T-cell (primary cell): ENCODE results near the gene GPHN. TPM values are rescaled to one million over a fixed set of nuclear protein-coding genes. Genes with fewer than 3 reads are reported as not detected.

Experiments
- ATAC-seq, 4 experiments: fragments of 200-7000 bp in 3 of 4; fragments of 150-1000 bp in 1 of 4; cut with Tn5 transposase; replicated peaks in 1 of 4; 1 replicate in 3 of 4; 2 replicates in 1 of 4; pipeline ENCODE4 v1.10.0; 2021; ENCODE audit warnings: moderate library complexity in 3 of 4, mild to moderate bottlenecking in 2 of 4, moderate number of reproducible peaks in 1 of 4
- CTCF ChIA-PET, 2 donors: fragments of 300-600 bp; sonication (Branson Sonifier 250); formaldehyde crosslinking; loops; one replicate each; lab custom pipeline; 2022; ENCODE audit warnings: antibody characterized with exemption in 2 of 2; lab: Charles Lee
- POLR2A ChIA-PET, 2 donors: fragments of 300-600 bp; sonication (Branson Sonifier 250); formaldehyde crosslinking; loops; one replicate each; lab custom pipeline; 2022; ENCODE audit warnings: antibody characterized with exemption in 2 of 2; lab: Charles Lee
- DNase-seq, 35 experiments: peaks; one replicate each; pipeline versions ENCODE4 v3.0.0 to v3.0.0-alpha.2; 2013 to 2023
- H3K27ac ChIP-seq: one replicate; pipeline ENCODE4 v1.5.1; 2013; ENCODE audit warnings: low read length
- H3K27me3 ChIP-seq, 2 experiments: replicated peaks in 1 of 2; 1 replicate in 1 of 2; 2 replicates in 1 of 2; pipeline versions ENCODE4 v1.6.1 to v1.7.0; 2013; ENCODE audit warnings: low read length in 1 of 2, mixed read lengths in 1 of 2; ENCODE audit not compliant: control insufficient read depth in 2 of 2, insufficient read depth in 2 of 2; ENCODE audit errors: extremely low read depth in 1 of 2
- H3K36me3 ChIP-seq, 2 donors: 1 replicate in 1 of 2; 2 replicates in 1 of 2; pipeline versions ENCODE4 v1.6.1 to v1.7.0; 2013; ENCODE audit warnings: low read length in 1 of 2; ENCODE audit not compliant: control insufficient read depth in 2 of 2, insufficient read depth in 1 of 2; ENCODE audit errors: extremely low read depth in 1 of 2
- H3K4me1 ChIP-seq, 2 experiments: 1 replicate in 1 of 2; 2 replicates in 1 of 2; pipeline versions ENCODE4 v1.6.1 to v1.7.0; 2013; ENCODE audit warnings: low read length in 2 of 2, mixed read lengths in 1 of 2; ENCODE audit not compliant: insufficient read depth in 2 of 2, control insufficient read depth in 1 of 2; ENCODE audit errors: extremely low read depth in 1 of 2
- H3K4me3 ChIP-seq, 2 donors: 1 replicate in 1 of 2; 2 replicates in 1 of 2; pipeline versions ENCODE4 v1.5.1 to v1.7.0; 2013; ENCODE audit warnings: mild to moderate bottlenecking in 2 of 2, low read length in 1 of 2, moderate library complexity in 1 of 2; ENCODE audit not compliant: control insufficient read depth in 1 of 2; ENCODE audit errors: extremely low read depth in 1 of 2
- H3K9me3 ChIP-seq: 2 replicates; pipeline ENCODE4 v1.7.0; 2013
- H3K27ac Mint-ChIP-seq, 2 donors: one replicate each; pipeline ENCODE4 v1.8.0; 2020 to 2021; ENCODE audit warnings: mild to moderate bottlenecking in 2 of 2, mixed read lengths in 2 of 2
- H3K27me3 Mint-ChIP-seq, 2 donors: one replicate each; pipeline ENCODE4 v1.8.0; 2021 to 2022; ENCODE audit warnings: mixed read lengths in 2 of 2
- H3K36me3 Mint-ChIP-seq: one replicate; pipeline ENCODE4 v1.8.0; 2021; ENCODE audit warnings: mixed read lengths
- H3K4me1 Mint-ChIP-seq, 3 donors: one replicate each; pipeline ENCODE4 v1.8.0; 2020 to 2022; ENCODE audit warnings: mixed read lengths in 3 of 3, mild to moderate bottlenecking in 1 of 3
- H3K4me3 Mint-ChIP-seq, 3 donors: one replicate each; pipeline ENCODE4 v1.8.0; 2020 to 2022; ENCODE audit warnings: mild to moderate bottlenecking in 3 of 3, mixed read lengths in 3 of 3, moderate library complexity in 3 of 3
- H3K9me3 Mint-ChIP-seq, 3 donors: one replicate each; pipeline ENCODE4 v1.8.0; 2020 to 2022; ENCODE audit warnings: mixed read lengths in 3 of 3
- WGBS: methylation state at CpG from one replicate; pipeline ENCODE4 v1.1.5; 2013; ENCODE audit warnings: missing lambda C conversion rate; ENCODE audit not compliant: insufficient coverage; 5-methylcytosine and 5-hydroxymethylcytosine counted together
- total RNA-seq, 35 experiments: library from RNA in 6 of 35; stranded (reverse) in 6 of 35; fragments of 120-200 nt in 1 of 35; gene quantifications; one replicate each; pipeline versions ENCODE4 v1.2.1 to v1.2.4 and lab custom pipeline; 2013 to 2026

Gene GPHN
- total RNA-seq, 5 donors from 2014 or later (not counting 1 experiment from before 2014, with no cell fraction given) = 13.9 to 21.1 (median 14.4) TPM

GRCh38 chr14:67131691-67132090, 623.7 kb downstream of the GPHN start:
- no CpG with 5 or more reads among the region's 1 CpG for WGBS
- Mint-ChIP-seq H3K4me1 (no peaks in the 10 kb centered on the region), H3K36me3 (peaks cover 19% of the 10 kb centered on the region), H3K27ac (no peak overlapping the region), H3K4me3 (no peak overlapping the region), H3K9me3 (no peaks in the 10 kb centered on the region), H3K27me3 (no peaks in the 10 kb centered on the region)
- Histone ChIP-seq H3K36me3 (no peaks in the 10 kb centered on the region), H3K27me3 (no peaks in the 10 kb centered on the region), H3K4me3 (no peak overlapping the region), H3K27ac (no peak overlapping the region), H3K4me1 (no peaks in the 10 kb centered on the region), H3K9me3 (no peaks in the 10 kb centered on the region)
- ChIA-PET CTCF (no interaction called here), POLR2A (no interaction called here)
- no peak for DNase-seq
- no peak for ATAC-seq

DNA sequence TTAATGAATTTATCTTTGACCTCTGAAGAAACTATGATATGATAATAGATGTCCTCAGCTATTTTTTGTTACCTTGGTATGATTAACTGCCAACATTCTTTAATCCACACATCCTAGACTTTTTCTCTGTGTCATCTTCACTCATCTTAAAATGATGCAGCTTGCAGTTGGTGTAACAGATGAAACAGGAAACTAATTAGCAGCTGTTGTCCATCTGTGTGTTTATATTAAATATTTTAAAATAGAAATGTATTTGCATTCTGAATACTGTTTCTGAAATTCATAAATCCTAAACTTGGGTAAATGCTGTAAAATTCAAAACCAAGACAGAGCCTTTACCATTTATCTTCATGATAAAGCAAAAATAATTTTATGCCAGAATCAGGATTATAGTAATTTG, 625.2 kb downstream of the GPHN start:
- Histone ChIP-seq H3K4me3 (no peak overlapping the region), H3K36me3 (no peaks in the 10 kb centered on the region), H3K27me3 (no peaks in the 10 kb centered on the region), H3K4me1 (no peaks in the 10 kb centered on the region), H3K9me3 (no peaks in the 10 kb centered on the region), H3K27ac (no peak overlapping the region)
- POLR2A ChIA-PET = no interaction called here
- DNase-seq (no peak), ATAC-seq (no peak)
- H3K4me3 Mint-ChIP-seq = no peak overlapping the region
- no peaks in the 10 kb centered on the region for H3K27me3 Mint-ChIP-seq
- no peak overlapping the region for H3K27ac Mint-ChIP-seq
- no peaks in the 10 kb centered on the region for H3K4me1 Mint-ChIP-seq
- CTCF ChIA-PET = interaction anchor here in 1 of 2 donors (0.5 kb wide), 1 partner anchor 811 kb away, joined by 3 read pairs; no protein-coding TSS in a partner anchor
- H3K9me3 Mint-ChIP-seq = no peaks in the 10 kb centered on the region
- H3K36me3 Mint-ChIP-seq = peaks cover 16% of the 10 kb centered on the region

DNA sequence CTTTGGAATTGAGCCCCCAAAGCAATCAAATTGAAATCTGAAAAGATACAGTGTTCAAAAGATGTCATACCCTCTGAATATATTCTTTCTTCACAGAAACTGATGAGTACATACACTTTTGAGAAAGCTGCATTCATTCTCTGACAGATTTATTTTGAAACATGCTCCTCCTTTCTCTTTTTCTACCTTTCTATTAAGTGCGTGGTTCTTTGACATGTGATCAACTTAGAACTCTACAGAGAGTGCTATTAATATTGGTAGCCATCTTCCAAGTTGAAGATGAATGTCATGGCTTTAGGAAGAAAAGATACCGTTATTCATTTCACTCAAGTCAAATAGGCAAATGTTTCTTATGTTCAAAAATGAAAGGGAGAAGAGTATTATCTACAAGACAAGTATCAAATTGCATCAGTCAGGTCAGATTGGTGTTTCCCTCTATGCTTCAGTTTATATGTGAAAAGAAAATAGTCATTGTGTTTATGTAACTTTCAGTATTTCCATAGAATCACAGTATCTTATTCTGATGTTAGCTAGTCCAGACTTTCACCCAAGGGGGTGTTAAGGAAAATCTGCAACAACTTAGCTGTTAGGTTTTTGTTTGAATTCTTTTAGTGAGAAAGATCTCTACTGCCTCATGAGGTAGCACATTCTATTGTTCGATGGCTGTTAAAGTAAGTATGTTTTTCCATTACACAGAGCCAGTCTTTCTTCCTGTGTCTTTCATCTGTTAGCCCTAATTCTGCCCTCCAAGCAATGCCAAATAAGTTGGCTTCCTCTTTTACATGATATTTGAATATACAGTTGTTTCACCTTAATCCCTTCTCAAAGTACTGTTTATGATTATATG, 625.9 kb downstream of the GPHN start:
- CTCF ChIA-PET = no interaction called here
- ATAC-seq (no peak), DNase-seq (no peak)
- H3K4me3 Mint-ChIP-seq = no peak overlapping the region
- Histone ChIP-seq H3K27ac (no peak overlapping the region), H3K4me1 (no peaks in the 10 kb centered on the region), H3K4me3 (no peak overlapping the region), H3K36me3 (no peaks in the 10 kb centered on the region), H3K27me3 (no peaks in the 10 kb centered on the region), H3K9me3 (no peaks in the 10 kb centered on the region)
- POLR2A ChIA-PET = interaction anchor here in 1 of 2 donors (0.6 kb wide), 1 partner anchor 58 kb away, joined by 3 read pairs; no protein-coding TSS in a partner anchor
- peaks cover 16% of the 10 kb centered on the region for H3K36me3 Mint-ChIP-seq
- no peaks in the 10 kb centered on the region for H3K27me3 Mint-ChIP-seq
- WGBS = no CpG with 5 or more reads among the region's 3 CpGs
- H3K27ac Mint-ChIP-seq = no peak overlapping the region
- H3K9me3 Mint-ChIP-seq = no peaks in the 10 kb centered on the region
- no peaks in the 10 kb centered on the region for H3K4me1 Mint-ChIP-seq

DNA sequence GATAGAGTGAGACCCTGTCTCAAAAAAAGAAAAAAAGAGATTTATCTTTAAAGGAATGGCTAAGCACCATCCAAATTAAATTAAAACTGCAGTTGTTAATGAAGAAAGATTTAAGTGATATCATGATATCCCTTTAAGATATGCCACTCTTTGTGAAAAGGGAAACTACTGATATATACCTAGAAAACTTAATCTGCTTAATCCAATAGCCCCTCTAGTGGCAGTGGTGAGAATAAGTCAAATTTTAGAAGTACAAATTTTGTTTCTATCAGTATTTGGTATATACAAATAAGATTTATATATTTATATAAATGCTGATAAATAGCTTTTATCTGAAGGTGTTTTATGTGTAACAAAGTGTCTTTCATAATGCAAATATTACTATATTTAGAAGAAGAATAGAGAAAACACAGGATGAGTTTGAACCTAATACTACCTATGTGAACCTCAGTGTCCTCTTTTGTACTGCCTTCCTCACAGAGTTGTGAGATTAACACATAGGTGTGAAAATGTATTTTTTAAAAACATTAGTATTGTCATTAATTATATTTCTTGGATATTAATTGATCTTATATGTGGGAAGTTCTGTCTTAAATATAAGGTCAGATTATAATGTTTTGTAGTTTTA, 629.9 kb downstream of the GPHN start:
- Mint-ChIP-seq H3K4me1 (no peaks in the 10 kb centered on the region), H3K27ac (no peak overlapping the region), H3K36me3 (peaks cover 9% of the 10 kb centered on the region), H3K9me3 (no peaks in the 10 kb centered on the region), H3K27me3 (no peaks in the 10 kb centered on the region), H3K4me3 (no peak overlapping the region)
- Histone ChIP-seq H3K4me3 (no peak overlapping the region), H3K27me3 (no peaks in the 10 kb centered on the region), H3K36me3 (no peaks in the 10 kb centered on the region), H3K4me1 (no peaks in the 10 kb centered on the region), H3K9me3 (no peaks in the 10 kb centered on the region), H3K27ac (no peak overlapping the region)
- DNase-seq (peak in 1 of 35 experiments; percentile 4), ATAC-seq (no peak)
- POLR2A ChIA-PET = no interaction called here
- CTCF ChIA-PET = interaction anchor here (0.7 kb wide), 3 partner anchors 28 to 639 kb away, joined by 3 to 4 read pairs (median 4); no protein-coding TSS in a partner anchor

GRCh38 chr14:67140556-67140955, 632.6 kb downstream of the GPHN start:
- no peaks in the 10 kb centered on the region for H3K9me3 Mint-ChIP-seq
- no peak overlapping the region for H3K4me3 ChIP-seq
- WGBS = no CpG with 5 or more reads among the region's 2 CpGs
- ChIA-PET CTCF (interaction anchor here in 1 of 2 donors (0.6 to 0.9 kb wide), 5 partner anchors 13 to 644 kb away, joined by 3 to 4 read pairs (median 3); no protein-coding TSS in a partner anchor), POLR2A (interaction anchor here in 1 of 2 donors (0.6 kb wide), 1 partner anchor 21 kb away, joined by 3 read pairs; no protein-coding TSS in a partner anchor)
- no peak overlapping the region for H3K27ac ChIP-seq
- ATAC-seq (no peak), DNase-seq (no peak)
- no peaks in the 10 kb centered on the region for H3K4me1 Mint-ChIP-seq
- no peaks in the 10 kb centered on the region for H3K9me3 ChIP-seq
- H3K36me3 Mint-ChIP-seq = peaks cover 17% of the 10 kb centered on the region
- no peaks in the 10 kb centered on the region for H3K36me3 ChIP-seq
- no peaks in the 10 kb centered on the region for H3K4me1 ChIP-seq
- no peaks in the 10 kb centered on the region for H3K27me3 Mint-ChIP-seq
- H3K27me3 ChIP-seq = no peaks in the 10 kb centered on the region
- no peak overlapping the region for H3K27ac Mint-ChIP-seq
- H3K4me3 Mint-ChIP-seq = no peak overlapping the region

DNA sequence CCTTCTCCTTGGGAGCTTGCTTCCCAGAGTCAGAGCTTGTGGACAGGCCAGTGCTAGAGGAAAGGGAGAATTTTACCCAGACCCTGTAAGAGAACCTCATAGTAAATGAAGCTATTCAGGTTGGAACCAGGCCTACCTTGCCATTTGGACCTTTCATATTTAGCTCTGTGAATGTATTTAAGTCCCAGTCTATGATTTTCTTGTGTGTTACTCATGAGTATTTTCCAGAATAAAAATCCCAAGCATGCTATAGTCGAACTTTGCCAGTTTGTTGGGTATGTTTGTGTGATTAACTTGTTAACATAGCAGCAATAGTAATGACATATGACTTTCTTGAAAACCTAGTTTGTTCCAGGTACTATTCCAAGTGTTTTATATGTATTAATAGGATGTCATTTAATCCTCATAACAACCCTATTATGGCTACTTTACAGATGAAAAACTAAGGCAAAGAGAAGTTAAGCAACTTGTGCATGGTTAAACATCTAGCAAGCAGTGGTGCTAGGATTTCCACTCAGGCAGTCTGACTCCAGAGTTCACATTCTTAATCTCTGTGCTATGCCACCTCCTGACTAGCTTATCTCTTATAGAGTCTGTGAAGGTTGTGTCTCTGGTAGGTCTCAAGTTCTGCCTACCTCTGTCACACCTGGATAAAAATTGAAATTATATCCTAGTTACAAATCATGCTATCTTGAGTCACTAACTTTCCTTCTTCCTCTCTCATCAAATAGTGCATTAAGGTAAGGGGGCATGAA, 633.4 kb downstream of the GPHN start:
- POLR2A ChIA-PET = interaction anchor here in 1 of 2 donors (0.6 kb wide), 1 partner anchor 20 kb away, joined by 3 read pairs; no protein-coding TSS in a partner anchor

More for the DNA sequence above, 633.4 kb downstream of the GPHN start:
- ATAC-seq = no peak
- Histone ChIP-seq H3K27me3 (no peaks in the 10 kb centered on the region), H3K4me3 (no peak overlapping the region), H3K9me3 (no peaks in the 10 kb centered on the region), H3K36me3 (no peaks in the 10 kb centered on the region), H3K4me1 (no peaks in the 10 kb centered on the region), H3K27ac (no peak overlapping the region)
- Mint-ChIP-seq H3K27me3 (no peaks in the 10 kb centered on the region), H3K36me3 (peaks cover 22% of the 10 kb centered on the region), H3K4me1 (no peaks in the 10 kb centered on the region), H3K9me3 (no peaks in the 10 kb centered on the region), H3K27ac (no peak overlapping the region), H3K4me3 (no peak overlapping the region)
- DNase-seq = no peak
- no CpG with 5 or more reads among the region's 1 CpG for WGBS
- CTCF ChIA-PET = interaction anchor here in 1 of 2 donors (0.9 kb wide), 1 partner anchor 411 kb away, joined by 3 read pairs; no protein-coding TSS in a partner anchor
